RWPE1 (cell line): Measurements from ENCODE around the gene FAIM2.

Experiments
- CTCF ChIA-PET: fragments of 350-600 bp; sonication (Branson Sonifier 250); formaldehyde crosslinking; extraction: SDS; loops from one replicate; lab custom pipeline; 2021; lab: Yijun Ruan, JAX
- POLR2A ChIA-PET: fragments of 400-600 bp; formaldehyde crosslinking; extraction: SDS; loops from one replicate; lab custom pipeline; 2020; ENCODE audit warnings: antibody characterized with exemption; ENCODE audit not compliant: low non-redundant PET; lab: Yijun Ruan, JAX
- DNase-seq: peaks from one replicate; pipeline ENCODE4 v3.0.0; 2012; ENCODE audit warnings: low spot score
- H3K27ac ChIP-seq: fragments of 450-650 bp; 2 replicates; pipeline ENCODE4 v1.5.1; 2017
- TF ChIP-seq, protein P1 (sequence below): fragments of 450-650 bp; conservative IDR thresholded peaks from 2 replicates; pipeline ENCODE4 v1.5.1; 2017; ENCODE audit warnings: low read depth, mild to moderate bottlenecking

Gene FAIM2

DNA sequence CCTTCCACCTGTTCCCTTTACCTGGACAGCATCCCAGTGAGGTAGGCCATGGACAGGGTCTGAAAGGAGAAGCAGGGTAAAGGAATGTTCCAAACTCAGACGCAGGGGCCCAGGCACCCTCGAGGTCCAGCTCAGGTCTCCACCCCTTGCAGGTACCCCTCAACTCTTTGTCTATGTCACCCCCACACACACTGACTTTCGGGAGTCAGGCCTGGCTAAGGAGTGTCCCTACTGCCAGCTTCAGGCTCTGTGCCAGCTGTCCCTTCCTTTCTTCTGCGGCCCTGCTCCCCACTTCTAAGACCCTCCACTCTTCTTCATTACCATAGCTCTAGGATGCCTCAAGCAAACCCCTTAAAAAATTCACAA, 13.6 kb downstream of the FAIM2 start:
- DNase-seq, result no peak
- H3K27ac ChIP-seq, result no peak overlapping the region
- TF ChIP-seq, protein P1, sequence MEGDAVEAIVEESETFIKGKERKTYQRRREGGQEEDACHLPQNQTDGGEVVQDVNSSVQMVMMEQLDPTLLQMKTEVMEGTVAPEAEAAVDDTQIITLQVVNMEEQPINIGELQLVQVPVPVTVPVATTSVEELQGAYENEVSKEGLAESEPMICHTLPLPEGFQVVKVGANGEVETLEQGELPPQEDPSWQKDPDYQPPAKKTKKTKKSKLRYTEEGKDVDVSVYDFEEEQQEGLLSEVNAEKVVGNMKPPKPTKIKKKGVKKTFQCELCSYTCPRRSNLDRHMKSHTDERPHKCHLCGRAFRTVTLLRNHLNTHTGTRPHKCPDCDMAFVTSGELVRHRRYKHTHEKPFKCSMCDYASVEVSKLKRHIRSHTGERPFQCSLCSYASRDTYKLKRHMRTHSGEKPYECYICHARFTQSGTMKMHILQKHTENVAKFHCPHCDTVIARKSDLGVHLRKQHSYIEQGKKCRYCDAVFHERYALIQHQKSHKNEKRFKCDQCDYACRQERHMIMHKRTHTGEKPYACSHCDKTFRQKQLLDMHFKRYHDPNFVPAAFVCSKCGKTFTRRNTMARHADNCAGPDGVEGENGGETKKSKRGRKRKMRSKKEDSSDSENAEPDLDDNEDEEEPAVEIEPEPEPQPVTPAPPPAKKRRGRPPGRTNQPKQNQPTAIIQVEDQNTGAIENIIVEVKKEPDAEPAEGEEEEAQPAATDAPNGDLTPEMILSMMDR, result no peak
- POLR2A ChIA-PET, result no interaction called here
- CTCF ChIA-PET, result no interaction called here

DNA sequence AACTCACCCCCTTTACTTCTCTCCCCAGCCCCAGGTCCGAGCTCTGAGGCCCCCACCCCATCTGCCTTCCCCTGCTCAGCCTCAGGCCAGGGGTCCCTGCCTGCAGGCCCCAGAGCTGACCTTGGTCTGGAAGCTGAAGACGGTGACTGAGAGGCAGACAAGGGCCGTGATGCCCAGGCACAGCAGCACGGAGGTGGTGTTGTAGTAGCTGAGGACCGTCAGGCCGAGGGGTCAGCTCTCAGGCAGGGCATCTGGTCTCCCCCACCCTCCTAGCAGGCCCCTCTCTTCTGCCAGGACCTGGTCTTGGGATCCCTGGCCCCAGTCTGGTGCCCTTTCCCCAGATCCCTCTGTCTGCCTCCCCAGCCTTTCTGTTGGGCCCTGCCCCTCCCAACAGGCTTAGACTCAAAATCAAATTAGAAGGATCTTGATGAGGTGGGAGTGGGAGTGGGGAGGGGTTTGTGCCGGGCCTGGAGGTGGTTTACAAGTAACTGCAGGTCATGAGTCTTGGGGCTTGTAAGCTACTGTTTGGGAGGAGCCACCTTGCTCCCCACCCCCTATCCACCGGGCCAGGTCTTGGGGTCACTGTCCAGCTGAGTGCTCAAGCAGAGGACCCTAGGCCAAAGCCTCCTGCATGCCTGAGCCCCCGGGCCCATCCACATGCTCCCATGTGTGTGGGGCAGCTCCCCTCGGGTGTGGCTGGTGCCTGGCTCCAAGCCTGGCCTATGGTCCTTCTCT, 14.2 kb downstream of the FAIM2 start:
- CTCF ChIA-PET, result no interaction called here
- POLR2A ChIA-PET, result no interaction called here

DNA sequence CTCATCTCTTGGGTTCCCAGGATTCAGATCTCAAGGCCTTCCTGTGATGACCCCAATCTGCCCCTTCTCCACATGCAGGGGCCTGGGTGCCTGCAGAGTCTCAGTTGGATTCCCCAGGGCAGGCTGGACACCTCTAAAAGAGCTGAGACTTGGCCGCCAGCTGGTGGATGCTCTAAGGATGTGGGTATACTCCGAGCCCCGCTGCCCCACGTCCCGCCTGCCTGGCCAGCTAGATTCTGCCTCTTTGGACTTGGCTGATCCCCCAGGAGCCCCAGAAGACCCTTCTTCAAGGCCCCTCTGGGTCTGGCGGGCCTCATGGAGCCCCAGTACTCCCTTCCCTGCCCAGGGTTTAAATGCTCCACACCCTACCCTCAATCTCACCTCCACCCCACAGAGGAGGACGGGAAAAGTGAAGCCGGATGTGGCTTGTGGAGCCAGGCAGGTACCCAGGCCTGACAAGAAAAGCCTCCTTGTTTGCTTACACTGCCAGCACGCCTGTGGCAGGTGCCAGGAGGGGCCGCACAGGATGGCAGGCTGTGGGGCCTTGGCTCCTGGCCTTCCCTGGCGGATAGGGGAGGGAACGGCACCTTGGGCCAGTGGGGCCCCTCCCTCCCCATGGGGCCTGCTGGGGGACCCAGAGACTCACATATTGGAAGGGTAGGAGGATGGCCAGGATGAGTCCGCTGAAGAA, 15.1 kb downstream of the FAIM2 start:
- CTCF ChIA-PET, result interaction anchor here (0.8 kb wide), 1 partner anchor 182 kb away, joined by 3 read pairs; no protein-coding TSS in a partner anchor
- H3K27ac ChIP-seq, result no peak overlapping the region
- DNase-seq, result no peak
- TF ChIP-seq, protein P1, result no peak
- POLR2A ChIA-PET, result no interaction called here

More for the DNA sequence above, 14.2 kb downstream of the FAIM2 start:
- DNase-seq, result no peak
- no peak overlapping the region for H3K27ac ChIP-seq
- TF ChIP-seq, protein P1, result no peak

DNA sequence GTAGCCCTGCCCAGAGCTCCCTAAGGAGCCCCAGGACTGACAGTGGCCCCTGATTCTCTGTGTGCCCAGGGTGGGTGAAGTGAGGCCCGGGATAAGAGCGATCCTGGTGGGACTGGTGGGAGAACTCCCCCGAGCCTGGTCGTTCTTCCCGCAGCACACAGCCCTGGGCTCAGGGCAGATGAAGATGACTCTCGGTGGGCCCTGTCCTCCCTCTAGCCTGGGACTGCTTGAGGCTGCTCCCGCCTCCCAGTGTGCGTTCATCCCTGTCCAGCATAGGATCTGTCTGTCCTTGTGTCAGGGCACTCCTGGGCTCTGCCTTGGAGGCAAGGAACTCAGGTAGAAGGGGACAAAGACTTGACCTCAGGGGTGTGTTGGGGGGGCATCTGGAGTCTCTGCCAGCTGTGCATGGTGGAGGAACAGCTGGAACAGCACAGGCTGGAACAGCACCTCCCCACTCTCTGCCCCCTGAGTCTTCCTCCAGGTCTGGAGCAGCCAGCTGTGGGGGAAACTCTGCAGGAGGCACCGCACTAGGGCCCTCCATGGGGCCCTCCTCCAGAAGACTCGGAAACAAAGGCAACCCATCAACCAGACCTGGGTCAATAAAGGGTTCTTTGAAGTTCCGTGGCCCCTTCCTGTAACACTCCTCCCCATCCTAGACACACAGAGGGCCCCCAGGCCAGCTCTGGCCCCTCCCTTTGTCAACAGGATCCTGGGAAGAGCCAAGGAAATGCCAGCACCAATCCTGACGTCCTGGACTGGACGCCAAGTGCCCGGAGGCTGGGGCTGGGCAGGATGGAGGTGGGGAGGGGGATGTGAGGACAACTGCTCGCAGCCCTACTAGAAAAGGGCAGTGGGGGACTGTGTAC, 15.9 kb downstream of the FAIM2 start:
- CTCF ChIA-PET, result interaction anchor here (0.6 to 0.8 kb wide), 3 partner anchors 57 to 183 kb away, joined by 3 to 4 read pairs (median 4); no protein-coding TSS in a partner anchor
- no peak overlapping the region for H3K27ac ChIP-seq
- POLR2A ChIA-PET, result no interaction called here
- TF ChIP-seq, protein P1, result no peak
- DNase-seq, result no peak

DNA sequence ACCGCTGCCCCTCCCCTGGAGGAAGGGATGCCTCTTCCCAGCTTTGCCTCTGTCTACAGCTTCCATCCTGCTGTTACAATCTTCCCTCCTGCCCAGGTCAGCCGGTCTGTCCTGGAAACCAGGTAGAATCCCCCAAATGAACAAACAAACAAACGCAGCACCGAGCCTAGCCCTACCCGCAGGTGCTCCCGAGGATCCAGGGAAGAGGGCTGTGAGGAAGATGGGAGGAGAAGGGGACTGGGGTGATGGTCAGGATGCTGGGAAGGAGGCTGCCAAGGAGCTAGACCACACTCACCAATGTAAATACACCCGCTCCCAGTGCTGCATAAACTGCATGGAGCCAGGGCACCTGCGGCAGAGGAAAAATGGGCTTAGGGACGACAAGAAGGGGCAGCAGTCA, 16.6 kb downstream of the FAIM2 start:
- CTCF ChIA-PET, result interaction anchor here (0.7 kb wide), 1 partner anchor 58 kb away, joined by 4 read pairs; no protein-coding TSS in a partner anchor
- no peak overlapping the region for H3K27ac ChIP-seq
- POLR2A ChIA-PET, result no interaction called here

More for the DNA sequence above, 16.6 kb downstream of the FAIM2 start:
- no peak for DNase-seq
- TF ChIP-seq, protein P1, result no peak
